Hippocampal formation (tissue), 2 donors: ENCODE results near the gene DDX51.
"Not testable (repeated sequence)": the region's sequence is repeated elsewhere in the genome, so short reads cannot be mapped to it uniquely, and the experiment has no call there.

ENCODE experiments used
- DNase-seq, 2 donors: peaks; one replicate each; lab custom pipeline; 2025; lab: John Stamatoyannopoulos, UW

The DDX51 gene

DNA sequence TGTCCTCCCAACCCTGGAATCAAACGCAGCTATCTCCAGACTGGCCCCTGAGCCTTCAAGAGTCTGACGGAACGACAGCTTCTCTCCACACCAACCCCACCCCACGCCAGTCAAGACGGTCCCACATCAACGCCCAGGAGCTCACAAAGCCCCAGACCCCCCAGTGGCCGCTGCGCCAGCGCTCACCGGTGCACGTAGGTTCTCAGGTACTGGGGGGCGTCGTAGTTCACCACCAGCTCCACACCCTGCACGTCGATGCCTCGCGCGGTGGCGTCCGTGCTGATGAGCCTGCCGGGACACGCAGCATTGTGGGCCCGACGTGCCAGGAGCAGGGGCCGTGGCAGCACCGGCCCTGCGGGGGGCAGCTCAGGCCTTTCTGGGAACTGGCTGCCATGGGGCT is 4.2 kb downstream of the DDX51 start:
- no peak for DNase-seq

DNA sequence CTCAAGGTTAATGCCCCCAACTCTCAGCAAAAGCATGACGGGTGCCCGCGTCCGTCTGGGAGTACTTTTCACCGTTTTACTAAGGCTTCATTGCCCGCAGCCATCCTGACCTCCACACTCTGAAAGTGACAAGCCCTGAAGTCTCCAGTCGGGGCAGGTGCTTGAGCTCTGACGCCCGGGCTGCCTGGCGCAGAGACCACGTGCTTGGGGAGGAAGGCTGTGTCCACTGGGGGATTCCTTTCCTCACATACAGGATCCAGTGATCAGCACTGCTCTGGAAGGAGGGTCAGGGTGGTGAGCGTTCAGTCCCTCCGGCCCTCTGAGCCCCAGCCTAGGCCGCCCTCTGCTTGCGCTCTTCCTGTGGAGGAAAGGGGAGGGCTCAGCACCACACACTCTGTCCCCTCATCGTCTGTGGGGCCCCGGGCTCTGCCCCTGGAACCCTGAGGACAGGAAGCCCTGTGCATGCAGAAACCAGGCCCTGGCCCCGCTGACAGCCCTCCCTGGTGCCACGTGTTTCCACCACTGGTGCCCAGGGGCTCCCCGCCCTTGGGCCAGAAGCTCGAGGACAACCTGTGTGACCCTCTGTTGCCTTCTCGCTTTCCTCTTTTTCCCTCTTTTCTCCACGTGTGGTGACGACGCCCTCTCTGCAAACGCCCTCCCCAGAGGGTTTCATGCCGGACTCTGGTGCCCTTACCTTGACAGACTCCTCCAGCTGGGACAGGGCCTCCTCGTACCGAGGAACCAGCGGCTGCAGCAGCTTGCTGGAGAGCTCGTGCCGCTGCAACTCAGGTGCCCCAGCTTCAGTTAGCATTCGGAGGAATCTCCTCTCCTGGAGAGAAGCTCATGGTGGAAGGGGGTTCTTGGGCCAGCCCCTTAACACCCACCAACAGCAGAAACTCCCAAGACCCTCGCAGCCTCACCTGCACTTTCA is 4.9 kb downstream of the DDX51 start:
- no peak for DNase-seq

DNA sequence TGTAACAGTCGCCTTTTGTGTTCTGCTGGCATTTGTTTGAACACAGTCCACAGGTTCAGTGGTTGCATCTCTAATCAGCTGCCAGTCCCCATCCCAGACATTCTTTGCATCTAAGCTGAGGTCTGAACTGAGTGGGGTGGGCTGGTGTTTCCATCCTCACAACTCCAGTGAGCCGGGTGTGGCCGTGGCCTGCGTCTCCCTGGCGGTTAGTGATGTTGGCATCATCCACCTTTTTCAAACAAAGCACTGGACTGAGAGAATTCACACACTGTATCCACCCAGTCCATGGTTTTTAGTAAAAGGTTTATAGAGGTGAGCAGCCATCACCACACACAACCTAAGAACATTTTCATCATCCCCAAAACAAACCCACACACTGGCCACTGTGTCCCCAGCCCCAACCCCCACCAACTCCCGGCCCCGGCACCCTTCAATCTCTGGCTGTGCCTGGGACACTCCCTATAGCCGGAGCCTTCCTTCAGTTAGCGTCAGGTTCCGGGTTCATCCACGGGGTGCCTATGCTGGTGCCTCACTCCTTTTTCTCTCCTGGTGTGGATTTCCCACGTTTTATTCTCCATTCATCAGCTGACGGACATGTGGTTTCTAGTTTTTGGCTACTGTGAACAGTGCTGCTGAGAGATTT is 6.5 kb downstream of the DDX51 start:
- DNase-seq, result no peak

DNA sequence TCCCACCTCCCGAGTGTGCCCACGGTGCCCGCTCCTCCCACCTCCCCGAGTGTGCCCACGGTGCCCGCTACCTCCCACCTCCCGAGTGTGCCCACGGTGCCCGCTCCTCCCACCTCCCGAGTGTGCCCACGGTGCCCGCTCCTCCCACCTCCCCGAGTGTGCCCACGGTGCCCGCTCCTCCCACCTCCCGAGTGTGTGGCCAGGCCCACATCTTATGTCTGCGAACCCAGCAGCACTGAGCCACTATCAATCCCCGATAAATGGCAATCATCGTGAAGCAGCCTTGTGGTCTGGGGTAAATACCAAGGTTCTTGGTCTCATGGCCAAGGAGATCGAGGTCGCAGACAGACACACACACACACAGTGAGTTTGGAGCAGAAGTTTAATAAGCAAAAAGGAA is 7.9 kb downstream of the DDX51 start:
- DNase-seq, result not testable (repeated sequence)

DNA sequence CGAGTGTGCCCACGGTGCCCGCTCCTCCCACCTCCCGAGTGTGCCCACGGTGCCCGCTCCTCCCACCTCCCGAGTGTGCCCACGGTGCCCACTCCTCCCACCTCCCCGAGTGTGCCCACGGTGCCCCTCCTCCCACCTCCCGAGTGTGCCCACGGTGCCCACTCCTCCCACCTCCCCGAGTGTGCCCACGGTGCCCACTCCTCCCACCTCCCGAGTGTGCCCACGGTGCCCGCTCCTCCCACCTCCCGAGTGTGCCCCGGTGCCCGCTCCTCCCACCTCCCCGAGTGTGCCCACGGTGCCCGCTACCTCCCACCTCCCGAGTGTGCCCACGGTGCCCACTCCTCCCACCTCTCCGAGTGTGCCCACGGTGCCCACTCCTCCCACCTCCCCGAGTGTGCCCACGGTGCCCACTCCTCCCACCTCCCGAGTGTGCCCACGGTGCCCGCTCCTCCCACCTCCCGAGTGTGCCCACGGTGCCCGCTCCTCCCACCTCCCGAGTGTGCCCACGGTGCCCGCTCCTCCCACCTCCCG is 9.4 kb downstream of the DDX51 start:
- not testable (repeated sequence) for DNase-seq

DNA sequence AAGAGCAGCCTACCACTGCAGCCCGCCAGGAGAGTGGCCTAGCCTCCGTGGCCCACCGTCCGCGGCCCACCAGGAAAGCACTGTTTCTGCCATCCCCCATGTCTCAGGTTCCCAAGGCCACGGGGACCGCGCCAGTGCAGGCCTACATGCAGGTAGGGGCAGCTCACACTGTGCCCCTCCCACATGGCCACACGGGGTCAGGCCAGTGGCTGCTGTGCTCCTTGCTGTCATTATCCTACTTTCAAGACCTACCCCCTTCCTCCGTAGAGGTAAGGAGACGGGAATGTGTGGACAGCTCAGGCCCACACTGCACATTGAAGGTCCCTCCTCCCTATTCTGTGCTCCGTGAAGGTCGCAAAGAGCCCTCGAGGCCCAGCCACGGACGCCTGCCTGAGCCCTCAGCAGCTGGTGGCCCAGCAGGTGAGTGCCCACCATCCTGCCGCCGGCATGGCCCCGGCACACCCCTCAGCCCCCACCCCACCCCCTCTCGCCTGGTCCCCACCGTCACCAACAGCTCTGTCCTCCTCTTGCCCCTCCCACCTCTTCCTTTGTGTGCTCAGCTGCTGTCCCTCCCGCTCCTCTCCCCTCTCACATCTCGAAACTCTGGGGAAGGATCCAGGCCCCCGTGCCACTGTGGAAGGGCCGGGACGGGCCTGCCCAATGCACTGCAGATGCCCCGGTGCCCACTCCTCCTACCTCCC is 10.0 kb downstream of the DDX51 start:
- no peak for DNase-seq

DNA sequence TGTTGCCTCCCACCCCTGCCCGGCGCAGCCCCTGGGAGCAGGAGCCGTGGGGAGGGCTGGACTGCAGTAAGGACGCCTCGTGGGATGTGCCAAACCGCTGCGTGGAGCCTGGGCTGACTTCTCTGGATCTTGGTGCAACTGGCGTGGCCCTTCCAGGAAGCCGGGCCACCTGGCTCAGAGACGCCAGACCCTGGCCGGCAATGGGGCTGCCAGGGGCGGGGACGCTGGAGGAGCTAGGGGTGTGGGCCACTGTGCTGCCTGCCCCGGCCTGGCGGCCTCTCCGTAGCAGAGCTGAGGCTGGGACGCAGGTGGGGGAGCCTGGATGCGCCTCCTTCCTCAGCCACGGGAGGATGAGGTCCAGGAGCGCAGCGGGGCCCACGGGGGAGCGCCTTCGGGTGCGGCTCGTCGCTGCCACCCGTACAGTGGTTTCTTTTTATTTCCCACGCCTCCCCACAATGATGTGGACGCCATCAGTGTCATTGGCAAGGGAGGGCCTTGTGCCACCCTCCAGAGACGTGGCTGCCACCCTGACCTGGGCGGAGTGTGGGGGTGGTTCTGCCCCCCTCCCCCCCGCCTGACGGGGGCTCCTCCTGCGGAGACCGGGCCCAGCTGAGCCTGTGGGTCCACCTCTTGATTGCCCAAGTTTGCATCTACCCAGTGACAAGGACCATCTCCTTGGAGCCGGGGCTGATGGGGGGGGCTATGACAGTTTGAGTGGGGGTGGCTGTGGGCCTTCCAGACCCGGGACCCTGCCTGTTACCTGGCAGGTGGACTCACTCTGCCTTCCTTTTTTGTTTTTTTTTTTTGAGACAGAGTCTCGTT is 11.3 kb downstream of the DDX51 start:
- DNase-seq, result no peak

DNA sequence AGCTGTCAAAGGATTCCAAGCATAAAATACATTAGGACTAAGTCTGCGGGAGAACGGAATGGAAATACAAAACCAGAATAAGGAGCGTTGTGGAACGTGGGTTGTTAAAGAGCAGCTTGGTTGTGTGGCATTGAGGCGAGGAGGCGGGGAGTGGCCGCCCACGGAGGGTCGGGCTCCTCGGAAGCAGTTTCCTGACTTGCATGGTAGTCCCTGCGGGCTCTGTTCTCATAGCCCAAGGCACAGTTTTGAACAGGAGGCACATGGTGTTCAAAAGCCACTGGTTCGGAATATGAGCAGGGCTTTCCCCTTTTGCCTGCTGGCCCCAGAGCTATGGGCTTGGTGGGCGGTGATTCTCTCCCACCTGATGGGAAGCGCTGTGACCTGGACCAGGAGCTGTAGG is 12.2 kb downstream of the DDX51 start:
- no peak for DNase-seq

DNA sequence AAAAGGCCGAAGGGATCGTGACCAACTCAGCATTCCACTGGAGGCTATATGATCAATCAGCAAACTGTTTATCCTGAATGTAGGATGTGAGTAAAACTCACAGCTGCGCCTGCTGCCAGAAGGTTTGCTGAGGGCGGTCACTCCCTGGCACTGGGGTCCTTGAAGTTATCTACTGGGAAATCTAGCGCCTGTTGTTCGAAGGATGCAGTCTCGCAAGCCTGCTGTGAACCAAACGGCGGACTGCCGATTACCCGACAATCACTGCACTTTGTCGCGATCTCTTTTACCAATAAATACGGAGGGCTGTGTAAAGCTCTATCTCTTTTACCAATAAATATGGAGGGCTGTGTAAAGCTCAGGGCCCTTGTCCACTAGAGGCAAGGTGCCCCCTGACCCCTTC is 12.9 kb downstream of the DDX51 start:
- no peak for DNase-seq

DNA sequence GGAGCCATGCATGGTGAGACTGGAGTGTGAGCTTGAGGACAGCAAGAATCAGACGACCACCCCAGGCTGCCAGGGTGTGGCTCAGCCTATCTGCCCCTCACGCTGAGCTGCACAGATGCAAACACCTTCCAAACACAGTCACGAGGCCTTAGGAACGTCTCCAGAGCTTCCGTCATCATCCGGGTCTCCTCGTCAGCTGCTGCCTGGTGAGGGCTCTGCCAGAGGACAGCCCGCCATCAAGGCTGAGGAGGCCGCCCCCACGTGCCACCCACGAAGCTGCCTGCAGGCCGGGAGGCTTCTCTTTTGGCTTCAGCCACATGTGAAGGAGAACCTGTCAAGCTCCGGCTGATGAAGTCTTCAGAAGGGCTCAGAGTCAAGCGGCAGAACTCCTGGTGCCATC is 13.4 kb downstream of the DDX51 start:
- no peak for DNase-seq

DNA sequence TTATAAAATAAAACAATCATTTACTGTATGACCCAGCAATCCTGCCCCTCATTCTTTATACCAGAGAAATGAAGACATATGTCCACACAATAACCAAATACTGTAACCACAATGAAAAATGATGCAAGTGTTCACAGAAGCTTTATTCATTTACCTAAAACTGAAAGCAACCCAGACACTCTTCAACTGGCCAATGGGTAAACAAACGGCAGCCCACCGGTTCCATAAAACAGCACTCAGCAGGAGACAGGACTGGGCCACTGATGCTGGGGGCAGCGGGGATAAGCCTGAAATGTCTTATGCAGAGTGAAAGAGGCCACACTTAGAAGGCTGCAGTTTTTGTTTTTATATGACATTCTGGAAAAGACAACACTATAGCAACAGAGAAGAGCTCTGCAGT is 15.1 kb downstream of the DDX51 start:
- DNase-seq, result no peak

DNA sequence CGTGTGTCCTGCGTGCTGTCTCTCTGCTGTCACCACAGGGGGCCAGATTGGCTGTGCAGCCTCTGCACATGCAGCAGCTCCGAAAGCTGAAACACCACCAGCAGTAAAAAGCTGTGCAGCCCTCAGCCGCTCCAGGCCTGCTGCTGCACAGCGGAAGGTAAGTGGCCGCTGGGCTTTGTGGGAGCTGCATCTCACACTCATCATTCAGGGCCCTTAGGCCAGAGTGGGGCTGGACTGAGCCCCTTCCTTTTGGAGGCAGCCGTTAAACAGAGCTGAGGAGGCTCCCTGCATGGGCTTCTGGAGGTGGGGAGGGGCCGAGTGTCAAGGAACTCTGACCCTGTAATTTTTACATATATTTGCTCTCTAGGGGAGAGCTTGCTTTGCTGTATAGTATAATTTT is 17.1 kb downstream of the DDX51 start:
- DNase-seq, result no peak

DNA sequence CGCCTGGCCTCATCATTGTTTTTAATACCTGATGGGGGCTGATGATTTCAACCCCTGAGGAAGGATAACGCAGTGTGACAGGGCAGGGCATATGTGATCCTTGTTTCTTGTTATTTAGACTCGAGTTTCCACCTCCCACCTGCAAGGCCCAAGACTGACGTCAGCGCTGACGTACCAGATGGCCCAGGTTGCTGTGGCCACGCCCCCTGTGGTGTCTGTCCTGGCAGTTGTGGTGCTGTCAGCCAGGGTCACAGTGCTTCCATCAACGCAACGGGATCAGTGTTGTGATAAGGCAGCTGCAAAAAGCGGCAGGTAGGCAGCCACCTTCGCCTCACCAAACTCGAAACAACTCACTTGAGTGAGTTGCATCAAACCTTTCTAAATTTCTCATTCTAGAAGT is 18.4 kb downstream of the DDX51 start:
- DNase-seq, result no peak

DNA sequence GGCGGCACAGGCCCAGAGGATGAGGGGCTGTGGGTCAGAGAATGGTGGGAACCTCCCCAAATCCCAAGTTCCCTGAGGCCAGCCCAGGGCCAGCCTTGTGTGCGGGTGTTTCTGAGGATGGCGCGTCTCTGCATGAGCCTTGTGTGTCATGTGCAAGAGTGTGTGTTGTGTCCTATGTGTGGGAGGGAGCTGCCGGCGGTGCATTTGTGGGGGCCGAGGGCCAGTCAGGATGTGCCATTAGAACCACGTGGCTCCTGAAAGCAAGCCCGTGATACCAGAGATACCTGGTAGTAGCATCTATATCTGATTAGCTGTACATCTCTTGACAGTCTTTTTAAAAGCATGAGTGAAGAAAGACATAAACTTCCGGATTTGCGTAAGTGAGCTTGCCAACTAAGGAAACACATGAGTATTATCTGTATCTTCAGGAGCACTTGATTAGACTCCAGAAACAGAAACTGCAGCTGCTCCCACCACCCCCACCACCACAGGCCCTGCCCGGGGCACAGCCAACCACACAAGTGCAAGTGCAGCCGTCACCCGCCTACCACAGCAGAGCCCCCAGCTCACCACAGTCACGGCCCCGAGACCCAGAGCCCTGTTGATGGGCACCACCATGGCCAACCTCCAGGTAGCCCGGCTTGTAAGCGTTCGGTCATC is 19.2 kb downstream of the DDX51 start:
- DNase-seq, result no peak

DNA sequence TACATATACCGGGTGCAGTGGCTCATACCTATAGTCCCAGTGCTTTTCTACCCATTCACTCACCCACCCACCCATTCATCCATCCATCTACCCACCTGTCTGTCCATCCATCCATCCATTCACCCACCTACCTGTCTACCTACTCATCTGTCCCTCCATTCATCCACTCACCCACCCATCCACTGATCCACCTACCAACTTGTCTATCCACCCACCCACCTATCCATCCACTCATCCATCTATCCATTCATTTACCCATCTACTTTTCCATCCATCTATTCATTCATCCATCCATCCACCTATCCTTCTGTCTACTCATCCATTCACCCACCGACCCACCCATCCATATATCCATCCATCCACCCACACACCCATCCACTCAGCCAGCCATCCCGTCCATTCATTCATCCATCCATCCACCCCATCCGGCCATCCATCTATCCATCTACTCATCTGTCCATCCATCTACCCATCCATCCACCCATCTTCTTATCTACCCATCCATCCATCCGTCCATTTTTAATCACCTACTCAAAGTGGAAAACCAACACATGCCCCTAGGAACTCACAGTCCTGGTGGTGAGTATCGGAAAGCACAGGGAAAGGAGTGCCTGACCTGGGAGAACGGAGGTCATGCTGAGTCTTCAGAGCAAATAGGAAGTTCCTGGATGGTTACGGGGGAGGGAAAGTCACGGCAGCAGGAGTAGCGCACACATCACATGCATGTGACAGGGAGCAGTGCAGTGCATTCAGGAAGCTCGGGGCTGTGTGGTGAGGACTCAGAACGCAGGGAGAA is 20.0 kb downstream of the DDX51 start:
- no peak for DNase-seq

DNA sequence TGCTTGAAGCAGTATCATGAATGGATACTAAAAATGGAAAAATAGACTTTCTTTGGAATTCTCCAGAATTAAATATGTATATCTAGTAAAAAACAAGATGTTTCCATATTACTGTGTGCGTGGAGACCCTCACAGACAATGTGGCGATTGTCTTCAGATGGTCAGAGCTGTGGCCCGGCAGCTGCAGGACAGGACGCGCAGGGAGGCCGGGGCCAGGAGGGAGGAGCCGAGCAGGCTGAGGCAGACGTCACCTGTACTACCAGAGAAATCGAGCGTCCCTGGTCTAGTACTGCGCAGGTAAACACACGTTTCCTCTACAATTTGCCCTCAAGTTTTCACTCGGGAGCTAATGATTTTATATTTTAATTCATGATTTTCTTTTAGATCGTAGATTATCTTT is 22.8 kb downstream of the DDX51 start:
- DNase-seq, result no peak

DNA sequence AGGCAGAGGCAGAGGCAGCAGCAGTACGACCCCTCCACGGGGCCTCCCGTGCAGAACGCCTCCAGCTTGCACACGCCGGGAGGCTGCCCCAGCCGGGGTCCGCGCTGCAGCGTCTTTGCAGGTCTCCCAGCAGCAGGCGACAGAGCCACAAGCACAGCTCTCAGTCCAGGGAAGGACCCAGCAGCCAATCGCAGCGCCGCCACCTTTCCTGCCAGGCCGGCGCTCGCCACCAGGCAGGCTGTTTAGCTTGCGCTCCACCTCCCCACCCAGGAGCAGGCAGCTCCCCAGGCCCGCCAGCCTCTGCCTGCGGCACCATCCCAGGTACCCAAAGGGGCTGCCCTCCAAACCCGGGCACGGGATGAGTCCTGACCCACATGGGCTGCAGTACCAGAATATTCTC is 25.2 kb downstream of the DDX51 start:
- no peak for DNase-seq

DNA sequence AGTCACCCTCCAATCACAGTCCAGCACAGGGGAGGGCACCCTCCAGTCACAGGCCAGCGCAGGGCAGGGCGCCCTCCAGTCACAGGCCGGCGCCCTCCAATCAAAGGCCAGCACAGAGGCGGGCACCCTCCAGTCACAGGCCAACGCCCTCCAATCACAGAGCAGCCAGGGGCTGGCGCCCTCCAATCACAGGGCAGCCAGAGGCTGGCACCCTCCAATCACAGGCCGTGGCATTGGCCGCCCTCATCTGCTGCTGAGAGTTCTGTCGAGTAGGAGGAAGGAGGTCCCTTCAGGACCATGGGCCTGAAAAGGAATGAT is 26.6 kb downstream of the DDX51 start:
- no peak for DNase-seq

DNA sequence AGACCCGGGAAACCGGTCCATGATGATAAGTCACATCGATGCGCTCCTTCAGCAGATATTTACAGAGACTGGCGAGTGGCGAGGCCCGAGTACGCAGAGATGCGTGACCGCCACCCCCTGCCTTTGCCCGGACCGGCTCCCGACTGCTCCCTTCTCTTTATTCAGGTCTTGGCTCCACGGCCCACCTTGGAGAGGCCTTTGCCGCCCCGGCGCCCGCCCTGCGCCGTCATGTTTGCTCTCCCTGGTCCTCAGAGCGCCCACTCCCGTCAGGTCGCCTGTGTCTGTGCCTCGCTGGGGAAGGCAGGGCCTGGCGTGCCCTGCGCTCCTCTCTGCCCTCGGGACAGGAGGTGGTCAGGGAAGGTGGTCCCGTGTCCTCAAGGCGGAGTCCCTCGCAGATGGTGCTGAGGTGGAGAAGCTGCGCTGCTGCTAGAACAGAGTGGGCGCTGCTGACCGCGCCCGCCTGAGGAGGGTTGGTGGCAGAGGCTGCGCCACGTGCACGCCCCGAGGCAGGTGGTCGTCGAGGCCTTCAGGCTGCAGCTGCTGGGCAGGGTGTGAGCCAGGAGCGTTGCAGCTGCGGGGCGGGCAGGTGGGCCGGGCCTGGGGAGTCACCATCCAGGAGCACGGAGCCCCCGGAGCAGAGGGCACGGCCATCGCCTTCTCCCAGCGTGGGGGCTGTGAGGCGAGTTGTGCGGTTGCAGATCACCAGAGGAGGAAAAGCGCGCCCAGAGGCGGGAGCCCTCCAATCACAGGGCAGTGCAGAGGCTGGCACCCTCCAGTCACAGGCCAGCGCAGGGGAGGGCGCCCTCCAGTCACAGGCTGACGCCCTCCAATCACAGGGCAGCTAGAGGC is 27.2 kb downstream of the DDX51 start:
- no peak for DNase-seq

DNA sequence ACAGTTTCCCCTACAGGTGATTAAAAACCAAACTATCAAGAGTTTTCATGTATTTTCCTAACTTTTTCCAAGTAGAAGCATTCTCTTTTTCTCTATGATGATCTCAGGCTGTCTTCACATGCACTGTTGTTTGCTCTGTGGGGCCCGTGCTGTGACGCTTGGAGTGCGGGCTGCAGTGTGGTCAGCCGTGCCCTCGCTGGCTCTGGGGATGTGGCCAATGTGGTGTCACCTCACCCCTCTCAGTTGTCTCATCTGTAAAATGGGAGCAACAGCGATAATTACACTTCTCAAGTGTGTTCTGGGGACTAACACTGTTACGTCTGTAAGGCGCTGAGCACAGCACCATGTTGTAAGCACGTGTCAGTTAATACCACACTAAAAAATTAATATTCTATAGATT is 28.6 kb downstream of the DDX51 start:
- no peak for DNase-seq
